K562 (cell line): Measurements from ENCODE around the gene MAD1L1. TPM values are rescaled to one million over a fixed set of nuclear protein-coding genes. Genes with fewer than 3 reads are reported as not detected.

Source experiments
- ATAC-seq: fragments of 200-7000 bp; cut with Tn5 transposase; 3 replicates; pipeline ENCODE4 v1.9.1; 2020; ENCODE audit warnings: moderate library complexity
- BruUV-seq: library from RNA; stranded (reverse); fragments of 400-500 nt; replicated peaks from 2 replicates; lab custom pipeline; 2021; lab: Mats Ljungman, UMichigan
- CTCF ChIA-PET: fragments of 300-600 bp; formaldehyde crosslinking; extraction: SDS; loops from one replicate; lab custom pipeline; 2021; ENCODE audit warnings: low intra/inter-chr PET ratio; lab: Yijun Ruan, JAX
- POLR2A ChIA-PET: fragments of 300-600, 350-650 bp; sonication (Branson Sonifier 250); formaldehyde crosslinking; extraction: SDS; loops from one replicate; lab custom pipeline; 2021; ENCODE audit warnings: antibody characterized with exemption, inconsistent platforms; lab: Yijun Ruan, JAX
- DNase-seq, 4 experiments: peaks; one replicate each; pipeline versions ENCODE4 v3.0.0 to v3.0.0-alpha.2; 2011 to 2018; ENCODE audit warnings: low spot score in 3 of 4, mixed read lengths in 3 of 4; ENCODE audit errors: extremely low read depth in 1 of 4
- FAIRE-seq: peaks from 2 replicates; lab custom pipeline; 2011; peaks lifted over from hg19 to GRCh38; lab: Jason Lieb, UNC
- H2AFZ ChIP-seq: 2 replicates; pipeline ENCODE4 v1.6.0; 2011; ENCODE audit warnings: low read depth, low read length, control low read depth, inconsistent platforms
- H3K27ac ChIP-seq: fragments of 200-600 bp; 3 replicates; pipeline ENCODE4 v1.8.0; 2011; ENCODE audit warnings: low read depth, mild to moderate bottlenecking, control low read depth, inconsistent platforms, low read length, moderate library complexity, mixed read lengths; ENCODE audit errors: extremely low read depth
- H3K27me3 ChIP-seq, 2 experiments: fragments of 300-600 bp in 1 of 2; 2 replicates in 1 of 2; 3 replicates in 1 of 2; pipeline versions ENCODE4 v1.6.0 to v1.8.0; 2011; ENCODE audit warnings: inconsistent platforms in 2 of 2, low read length in 2 of 2, mild to moderate bottlenecking in 1 of 2, mixed read lengths in 1 of 2, moderate library complexity in 1 of 2; ENCODE audit not compliant: control insufficient read depth in 2 of 2, insufficient read depth in 2 of 2
- H3K36me3 ChIP-seq: fragments of 300-600 bp; 3 replicates; pipeline ENCODE4 v1.8.0; 2011; ENCODE audit warnings: mild to moderate bottlenecking, low read length, inconsistent platforms; ENCODE audit not compliant: control insufficient read depth, insufficient read depth
- H3K4me1 ChIP-seq, 2 experiments: fragments of 200-600 bp in 1 of 2; replicated peaks in 1 of 2; 2 replicates in 1 of 2; 3 replicates in 1 of 2; pipeline versions ENCODE4 v1.5.1 to v1.8.0; 2011; ENCODE audit warnings: inconsistent platforms in 2 of 2, low read length in 2 of 2, mild to moderate bottlenecking in 1 of 2, mixed read lengths in 1 of 2, moderate library complexity in 1 of 2; ENCODE audit not compliant: control insufficient read depth in 2 of 2, insufficient read depth in 2 of 2
- H3K4me2 ChIP-seq: 2 replicates; pipeline ENCODE4 v1.6.1; 2011; ENCODE audit warnings: low read length, control low read depth, inconsistent platforms, mixed read lengths; ENCODE audit not compliant: insufficient read depth
- H3K4me3 ChIP-seq: fragments of 200-600 bp; sonication (generic), shearing (Covaris generic); 2 replicates; pipeline ENCODE4 v1.5.1; 2016; ENCODE audit warnings: control low read depth, inconsistent platforms
- H3K79me2 ChIP-seq: fragments of 200-600 bp; 3 replicates; pipeline ENCODE4 v1.8.0; 2011; ENCODE audit warnings: low read length, inconsistent platforms; ENCODE audit not compliant: control insufficient read depth, insufficient read depth
- H3K9ac ChIP-seq, 2 experiments: 2 replicates each; pipeline versions ENCODE4 v1.6.0 to v1.6.1; 2011; ENCODE audit warnings: low read depth in 2 of 2, low read length in 2 of 2, control low read depth in 1 of 2, inconsistent platforms in 1 of 2, mild to moderate bottlenecking in 1 of 2, mixed read lengths in 1 of 2; ENCODE audit not compliant: insufficient read depth in 1 of 2
- H3K9me1 ChIP-seq: one replicate; pipeline ENCODE4 v1.6.0; 2011; ENCODE audit warnings: inconsistent platforms, mild to moderate bottlenecking, low read length, moderate library complexity; ENCODE audit not compliant: control insufficient read depth, insufficient read depth
- H3K9me3 ChIP-seq: replicated peaks from 2 replicates; pipeline ENCODE4 v1.5.1; 2011; ENCODE audit warnings: low read depth, low read length, inconsistent platforms; ENCODE audit not compliant: control insufficient read depth, insufficient read depth
- H4K20me1 ChIP-seq: replicated peaks from 2 replicates; pipeline ENCODE4 v1.6.1; 2011; ENCODE audit warnings: low read length, inconsistent platforms, mixed read lengths; ENCODE audit not compliant: control insufficient read depth, insufficient read depth
- GTF2F1 ChIP-seq: IDR thresholded peaks from 2 replicates; pipeline ENCODE4 v1.6.1; 2011; ENCODE audit warnings: low read depth, low read length, improper control_type of control experiment
- HMGXB4 ChIP-seq: sonication (generic); formaldehyde crosslinking; IDR thresholded peaks from 2 replicates; pipeline ENCODE4 v1.8.1; 2023; ENCODE audit warnings: mild to moderate bottlenecking, missing genetic modification reagents
- NFIX ChIP-seq: fragments of 250-450 bp; sonication (Bioruptor Pico); IDR thresholded peaks from 2 replicates; pipeline ENCODE4 v1.4.0; 2020; ENCODE audit warnings: low read depth, mild to moderate bottlenecking, moderate library complexity
- ZNF766 ChIP-seq: fragments of 200-800 bp; sonication (Bioruptor generic); conservative IDR thresholded peaks from 2 replicates; pipeline ENCODE4 v1.6.1; 2016; ENCODE audit warnings: missing genetic modification characterization, missing compliant biosample characterization
- WGBS: fragments of 100-300 bp; shearing (Covaris generic); methylation state at CpG from one replicate; pipeline ENCODE4 v1.1.6; 2016; ENCODE audit warnings: low coverage, mixed read lengths; ENCODE audit not compliant: insufficient coverage; ENCODE audit errors: missing lambda C conversion rate; 5-methylcytosine and 5-hydroxymethylcytosine counted together
- in situ Hi-C: fragments of 300-500 bp; cut with MboI; formaldehyde crosslinking; loops from 4 replicates; pipeline ENCODE4 v1.15.0; 2018; ENCODE audit warnings: inconsistent platforms, mixed read lengths
- intact Hi-C: fragments of 100-400 bp; cut with micrococcal nuclease; formaldehyde crosslinking; loops from 2 replicates; pipeline ENCODE4 v1.14.2; 2022
- polyA plus RNA-seq, 8 experiments: library from polyadenylated mRNA; depleted of rRNA in 4 of 8; stranded (reverse) in 5 of 8; unstranded in 3 of 8; fragments of >200 nt; fragmentation: Nextera tagmentation in 2 of 8; fragmentation: Illumina TruSeq in 1 of 8; extraction: Ambion mirVana in 2 of 8; extraction: Trizol in 1 of 8; gene quantifications; 2 replicates each; pipeline versions ENCODE4 v1.2.1 to v1.2.3, GENCODE V29; 2011 to 2014; ENCODE audit warnings: inconsistent platforms in 1 of 8, missing spikeins in 1 of 8
- total RNA-seq, 7 experiments: library from RNA; depleted of rRNA in 6 of 7; stranded (reverse); fragments of >200 nt in 6 of 7; fragmentation: Illumina TruSeq in 2 of 7; extraction: Trizol in 2 of 7; gene quantifications; 2 replicates each; pipeline versions ENCODE4 v1.2.1 to v1.2.3, GENCODE V29; 2011 to 2021; ENCODE audit warnings: low replicate concordance in 1 of 7

Gene MAD1L1
- total and polyA plus RNA-seq, 9 of the 15 experiments (the other 6 are each of a cell fraction or from before 2014, with no cell fraction given): 1.7 to 89.7 (median 18.0) TPM

- TF ChIP-seq HMGXB4 (CRISPR knock-in tag) (no peak), GTF2F1 (no peak)
These were observed 202.8 kb downstream of the MAD1L1 start (continued) for GRCh38 chr7:2029936-2030335.

GRCh38 chr7:2029211-2029905, 203.4 kb downstream of the MAD1L1 start:
- FAIRE-seq (no peak), DNase-seq (no peak), ATAC-seq (no peak)
- 94% methylated on average over 16 of the region's 16 CpGs for WGBS
- BruUV-seq: no TSS peak
- Histone ChIP-seq H3K4me1 (peaks cover 12 to 34% of the 10 kb centered on the region in 2 experiments), H3K4me2 (no peak overlapping the region), H4K20me1 (no peaks in the 10 kb centered on the region), H3K27me3 (no peaks in the 10 kb centered on the region), H3K79me2 (no peaks in the 10 kb centered on the region; the same call in 1 of the 3 replicates), H3K9me3 (peaks cover 22% of the 10 kb centered on the region), H3K4me3 (no peak overlapping the region), H3K27ac (no peak overlapping the region), H3K9me1 (no peaks in the 10 kb centered on the region), H3K36me3 (no peaks in the 10 kb centered on the region; the same call in 2 of the 3 replicates), H2AFZ (no peak overlapping the region), H3K9ac (no peak overlapping the region)
- POLR2A ChIA-PET: interaction anchor here (0.9 to 1.5 kb wide), 2 partner anchors 11 to 12 kb away, joined by 3 to 4 read pairs; no protein-coding TSS in a partner anchor
- no peak for TF ChIP-seq ZNF766
- 0 out of 2 replicates have a peak, but pooled peaks have one; percentile 5 for TF ChIP-seq NFIX (CRISPR knock-in tag)
- CTCF ChIA-PET: no interaction called here
- in situ Hi-C loops: no loop called here
- intact Hi-C loops: no loop called here
